Transverse colon (tissue), 4 donors: ENCODE measurements around the gene CABP5.

Experiments used
- CTCF ChIP-seq, 5 experiments: fragments of 200-600 bp in 3 of 5; fragments of 450-650 bp in 2 of 5; sonication (generic) in 3 of 5; IDR thresholded peaks; 1 replicate in 2 of 5; 2 replicates in 3 of 5; pipeline ENCODE4 v1.5.1; 2016 to 2017; ENCODE audit warnings: antibody characterized with exemption in 5 of 5, inconsistent platforms in 3 of 5, mild to moderate bottlenecking in 2 of 5, moderate library complexity in 1 of 5
- POLR2AphosphoS5 ChIP-seq, 3 donors: sonication (generic); formaldehyde crosslinking; IDR thresholded peaks; one replicate each; pipeline ENCODE4 v1.6.1; 2016; ENCODE audit warnings: antibody characterized with exemption in 3 of 3

- TF ChIP-seq POLR2AphosphoS5 (IDR thresholded peaks at IDR 0.05): no peak
- TF ChIP-seq CTCF (IDR thresholded peaks at IDR 0.05): no peak
These were observed 52.6 kb downstream of the CABP5 start for GRCh38 chr19:47991191-47991808.
